IPS DF 4.7 (cell line): ENCODE data around the gene CACNA1E.
A peak's percentile ranks its signal among the peaks of the same experiment; 100 is the strongest.
"Not testable (repeated sequence)": the region's sequence is repeated elsewhere in the genome, so short reads cannot be mapped to it uniquely, and the experiment has no call there.

ENCODE experiments used
- DNase-seq: peaks from one replicate; pipeline ENCODE4 v3.0.0-alpha.2; 2013; ENCODE audit warnings: low spot score; ENCODE audit errors: extremely low read depth

CACNA1E gene

DNA sequence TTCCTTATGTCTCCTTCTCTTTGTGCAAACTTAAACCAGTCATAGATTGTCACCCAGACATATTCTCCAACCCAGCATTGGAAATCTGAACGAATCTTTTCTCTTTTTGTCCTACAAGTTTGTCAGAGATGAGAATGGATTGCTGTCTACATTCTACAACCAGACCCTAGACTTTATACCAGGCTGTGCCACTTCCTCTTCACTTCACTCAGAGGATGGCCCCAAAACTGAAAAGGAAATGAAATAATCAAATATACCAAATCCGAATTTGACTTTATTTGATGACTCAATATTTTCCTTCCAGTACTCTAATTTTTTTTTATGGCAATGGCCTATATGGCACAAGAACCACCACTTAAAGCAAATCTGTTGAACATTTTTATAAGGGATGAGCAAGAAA lies 321.7 kb downstream of the CACNA1E start:
- no peak for DNase-seq

- DNase-seq, result no peak
Measured at GRCh38 chr1:181806746-181807145, 323.4 kb downstream of the CACNA1E start.

GRCh38 chr1:181807251-181807650 lies 323.9 kb downstream of the CACNA1E start:
- no peak for DNase-seq

DNA sequence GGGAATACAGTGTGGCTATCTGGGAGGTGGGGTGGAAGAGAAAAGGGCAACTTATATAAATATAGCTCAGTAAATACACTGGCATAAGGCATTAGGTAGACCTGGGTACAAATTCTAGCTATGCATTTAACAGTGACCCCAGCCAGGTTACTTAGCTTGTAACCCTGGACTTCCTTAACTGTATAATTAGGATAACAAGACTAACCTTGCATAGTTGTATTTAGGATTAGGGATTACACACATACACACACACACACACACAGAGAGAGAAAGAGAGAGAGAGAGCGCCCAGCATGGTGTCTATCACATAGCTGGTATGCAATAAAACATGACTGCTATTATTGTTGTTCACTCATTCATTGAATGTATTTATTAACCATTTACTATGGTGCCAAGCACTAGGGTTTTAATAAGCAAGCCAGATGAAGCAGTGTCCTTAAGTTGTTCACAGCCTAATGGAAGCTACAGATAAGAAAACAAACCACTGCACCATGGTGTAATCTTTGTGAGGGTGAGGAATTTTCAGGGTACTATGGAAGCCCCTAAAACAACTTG lies 326.8 kb downstream of the CACNA1E start:
- no peak for DNase-seq

GRCh38 chr1:181812208-181812607 lies 328.9 kb downstream of the CACNA1E start:
- DNase-seq, result no peak

DNA sequence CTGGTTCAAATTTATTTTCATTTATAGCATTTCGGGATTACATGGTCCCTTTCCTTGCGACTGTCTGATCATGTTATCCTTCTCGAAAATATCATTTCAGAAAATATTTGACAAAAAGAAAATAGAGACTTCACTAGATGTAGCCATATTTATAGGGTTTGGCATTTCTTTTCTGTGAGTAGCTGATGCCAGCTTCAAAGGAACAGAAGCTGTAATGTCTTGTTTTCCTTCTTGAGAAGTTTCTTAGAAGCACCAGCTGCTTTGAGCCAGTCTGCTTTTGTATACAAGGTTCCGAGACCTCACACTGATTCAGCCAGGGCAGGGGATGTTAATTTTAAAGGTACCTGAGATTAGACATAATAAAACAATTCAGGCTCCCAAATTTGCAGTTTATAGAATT lies 329.9 kb downstream of the CACNA1E start:
- no peak for DNase-seq

DNA sequence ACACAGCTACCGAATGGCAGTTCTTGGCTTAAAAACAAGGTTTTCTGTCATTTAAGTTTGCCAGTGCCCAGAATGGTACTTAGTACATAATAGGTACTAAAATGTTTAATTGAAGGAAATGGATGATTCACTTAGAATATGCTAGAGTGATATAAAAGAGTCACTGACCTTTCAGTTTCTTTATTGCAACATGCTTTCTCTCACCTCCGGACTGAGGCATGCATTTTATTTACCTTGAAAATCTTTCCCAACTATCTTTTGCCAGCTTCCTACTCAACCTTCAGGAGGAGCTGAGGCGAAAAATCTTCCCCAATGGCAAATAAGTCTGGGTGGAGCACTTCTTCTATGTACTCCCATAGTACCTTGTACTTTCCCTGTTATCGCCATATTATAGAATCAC lies 333.3 kb downstream of the CACNA1E start:
- DNase-seq, result no peak

GRCh38 chr1:181817091-181817490 lies 333.8 kb downstream of the CACNA1E start:
- no peak for DNase-seq

DNA sequence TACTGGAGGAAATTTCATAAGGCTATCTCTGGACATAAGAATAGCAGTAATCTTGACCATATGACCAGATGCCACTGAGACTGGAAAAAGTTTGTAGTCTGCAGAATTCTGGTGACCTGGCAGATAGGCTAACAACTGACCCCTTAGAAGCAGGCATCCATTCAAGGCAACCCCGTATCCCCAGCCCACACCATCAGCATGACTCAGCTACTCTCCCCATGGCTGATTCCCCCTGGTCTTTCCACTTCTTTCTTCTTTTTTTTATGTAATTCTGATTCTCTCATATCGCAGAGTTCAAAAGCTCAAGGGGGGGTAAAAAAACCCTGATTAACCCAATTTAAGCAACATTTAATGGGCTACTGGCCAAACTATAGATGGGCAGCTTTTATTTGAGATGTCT lies 335.1 kb downstream of the CACNA1E start:
- no peak for DNase-seq

- DNase-seq, result peak; percentile 7
Measured at GRCh38 chr1:181818943-181819342, 335.6 kb downstream of the CACNA1E start.

DNA sequence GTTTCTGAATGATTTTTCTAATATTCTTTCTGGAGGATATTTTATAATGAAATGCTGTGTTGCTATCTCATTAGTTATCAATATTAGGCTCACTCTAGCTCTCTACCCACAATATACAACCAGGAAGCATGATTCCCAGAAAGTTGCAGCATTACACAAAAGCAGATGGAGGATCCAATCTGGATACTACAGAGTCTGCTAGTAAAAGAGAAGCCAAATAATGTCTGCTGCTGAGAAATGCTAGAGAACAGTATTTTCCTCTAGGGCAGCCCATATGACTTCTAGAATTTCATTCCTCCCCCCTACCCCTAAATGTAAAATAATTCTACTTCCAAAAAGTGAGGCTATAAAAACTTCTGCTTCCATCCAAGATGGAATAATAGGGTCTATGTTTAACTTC lies 338.4 kb downstream of the CACNA1E start:
- no peak for DNase-seq

DNA sequence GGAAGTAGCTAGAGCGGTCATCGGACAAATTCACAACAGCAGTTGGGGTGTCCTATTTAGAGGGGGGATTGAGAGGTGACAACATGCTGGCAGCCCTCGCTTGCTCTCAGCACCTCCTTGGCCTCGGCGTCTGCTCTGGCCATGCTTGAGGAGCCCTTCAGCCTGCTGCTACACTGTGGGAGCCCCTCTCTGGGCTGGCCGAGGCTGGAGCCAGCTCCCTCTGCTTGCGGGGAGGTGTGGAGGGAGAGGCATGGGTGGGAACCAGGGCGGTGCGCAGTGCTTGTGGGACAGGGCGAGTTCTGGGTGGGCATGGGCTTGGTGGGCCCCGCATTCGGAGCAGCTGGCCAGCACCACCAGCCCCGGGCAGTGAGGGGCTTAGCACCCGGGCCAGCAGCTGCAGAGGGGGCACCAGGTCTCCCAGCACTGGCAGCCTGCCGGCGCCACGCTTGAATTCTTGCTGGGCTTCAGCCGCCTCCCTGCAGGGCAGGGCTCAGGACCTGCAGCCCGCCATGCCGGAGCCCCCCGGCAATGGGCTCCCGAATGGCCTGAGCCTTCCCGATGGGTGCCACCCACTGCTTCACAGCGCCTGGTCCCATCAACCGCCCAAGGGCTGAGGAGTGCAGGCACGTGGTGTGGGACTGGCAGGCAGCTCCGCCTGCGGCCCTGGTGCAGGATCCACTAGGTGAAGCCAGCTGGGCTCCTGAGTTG lies 349.0 kb downstream of the CACNA1E start:
- DNase-seq, result not testable (repeated sequence)

DNA sequence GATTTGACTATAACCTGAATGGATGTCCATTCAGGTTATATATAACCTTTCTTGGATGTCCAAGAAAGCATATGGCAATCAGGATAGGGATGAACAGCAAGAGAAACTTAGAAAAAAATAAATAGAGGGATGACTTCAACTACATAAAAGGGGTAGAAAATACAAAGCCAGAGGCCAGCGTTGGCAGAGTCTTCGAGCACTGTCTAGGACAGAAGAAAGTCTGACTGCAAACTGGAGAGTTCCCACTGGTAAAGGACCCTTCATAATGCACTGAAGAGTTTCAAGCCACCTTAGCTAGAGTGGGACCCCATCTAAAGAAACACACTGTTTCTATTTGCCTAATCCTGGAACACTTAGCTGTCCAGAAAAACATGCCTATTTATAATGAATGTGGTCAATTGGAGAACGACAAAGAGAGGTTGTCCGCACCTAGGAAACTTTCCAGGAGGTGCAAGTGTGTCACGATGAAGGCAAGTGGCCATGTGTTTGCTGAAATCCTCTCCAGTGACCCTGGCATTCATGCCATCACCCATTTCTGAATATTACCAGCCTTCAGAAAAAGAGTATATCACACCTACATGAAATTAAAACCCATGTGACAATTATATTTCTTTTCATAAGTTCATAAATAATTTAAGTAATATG lies 362.8 kb downstream of the CACNA1E start:
- DNase-seq, result no peak

- DNase-seq, result no peak
Measured at GRCh38 chr1:181846681-181847080, 363.4 kb downstream of the CACNA1E start.

DNA sequence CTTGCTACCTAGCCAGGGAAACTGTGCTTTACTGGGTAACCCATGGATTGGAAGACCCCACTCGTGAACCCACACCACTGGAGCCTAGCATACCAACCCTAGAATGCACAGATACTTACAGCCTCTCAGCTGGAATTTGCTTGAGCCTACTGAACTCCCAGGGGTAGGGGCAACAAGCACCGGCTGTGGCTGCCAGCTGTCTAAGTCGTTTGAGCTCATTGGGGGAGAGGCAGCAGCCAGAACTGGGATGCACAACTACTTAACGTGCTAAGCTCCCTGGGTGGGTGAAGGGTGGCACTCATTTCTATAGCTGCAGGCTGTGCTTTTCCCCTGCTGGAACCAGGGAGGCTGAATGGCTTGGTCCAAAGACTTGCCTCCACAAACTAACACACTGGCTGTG lies 365.8 kb downstream of the CACNA1E start:
- DNase-seq, result no peak

GRCh38 chr1:181854212-181854611 lies 370.9 kb downstream of the CACNA1E start:
- not testable (repeated sequence) for DNase-seq

DNA sequence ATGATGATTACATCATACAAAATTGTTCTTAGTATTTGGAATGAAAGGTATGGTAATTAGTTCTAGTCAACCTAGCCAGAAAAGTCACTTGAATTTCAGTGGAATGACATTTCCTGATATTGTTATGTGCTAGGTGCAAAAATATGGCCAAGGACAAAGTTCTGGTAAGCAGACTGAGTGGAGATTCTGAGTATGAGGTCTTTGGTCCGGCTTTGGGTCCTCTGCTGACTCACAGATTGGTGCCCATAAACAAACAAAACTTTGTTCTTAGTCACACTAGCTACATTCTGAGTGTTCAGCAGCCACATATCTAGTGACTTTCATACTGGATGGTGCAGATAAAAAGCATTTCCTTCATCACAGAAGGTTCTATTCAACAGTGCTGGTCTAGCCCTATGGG lies 372.1 kb downstream of the CACNA1E start:
- DNase-seq, result no peak
